Effector memory CD8-positive, alpha-beta T cell (primary cell): ENCODE results near the gene PIMREG.

Experiments
- ATAC-seq: fragments of 150-1000 bp; cut with Tn5 transposase; replicated peaks from 2 replicates; pipeline ENCODE4 v1.10.0; 2021; ENCODE audit warnings: mild to moderate bottlenecking, moderate library complexity
- DNase-seq, 3 experiments: peaks; one replicate each; pipeline ENCODE4 v3.0.0; 2021
- H3K27ac Mint-ChIP-seq, 2 donors: one replicate each; pipeline ENCODE4 v1.8.0; 2022; ENCODE audit warnings: mild to moderate bottlenecking in 2 of 2, mixed read lengths in 2 of 2, moderate library complexity in 2 of 2
- H3K27me3 Mint-ChIP-seq, 2 donors: one replicate each; pipeline ENCODE4 v1.8.0; 2022; ENCODE audit warnings: mixed read lengths in 2 of 2
- H3K36me3 Mint-ChIP-seq: one replicate; pipeline ENCODE4 v1.8.0; 2022; ENCODE audit warnings: mild to moderate bottlenecking, moderate library complexity, mixed read lengths; ENCODE audit not compliant: insufficient read depth
- H3K4me1 Mint-ChIP-seq, 2 donors: one replicate each; pipeline ENCODE4 v1.8.0; 2022; ENCODE audit warnings: low read depth in 2 of 2, mixed read lengths in 2 of 2
- H3K4me3 Mint-ChIP-seq, 2 donors: one replicate each; pipeline ENCODE4 v1.8.0; 2022; ENCODE audit warnings: mild to moderate bottlenecking in 2 of 2, mixed read lengths in 2 of 2, moderate library complexity in 2 of 2
- H3K9me3 Mint-ChIP-seq, 2 donors: one replicate each; pipeline ENCODE4 v1.8.0; 2022; ENCODE audit warnings: mixed read lengths in 2 of 2

PIMREG gene

GRCh38 chr17:6460531-6461161 is 16.4 kb downstream of the PIMREG start:
- peaks cover 14 to 19% of the 10 kb centered on the region in 2 donors for H3K27me3 Mint-ChIP-seq
- no peak overlapping the region for H3K4me3 Mint-ChIP-seq
- no peak overlapping the region for H3K27ac Mint-ChIP-seq
- no peaks in the 10 kb centered on the region for H3K4me1 Mint-ChIP-seq
- ATAC-seq (no peak), DNase-seq (no peak)
- no peaks in the 10 kb centered on the region for H3K9me3 Mint-ChIP-seq
- H3K36me3 Mint-ChIP-seq, result no peaks in the 10 kb centered on the region

- H3K36me3 Mint-ChIP-seq, result no peaks in the 10 kb centered on the region
- DNase-seq, result no peak
- H3K4me1 Mint-ChIP-seq, result no peaks in the 10 kb centered on the region
- no peak for ATAC-seq
- peaks cover 20 to 24% of the 10 kb centered on the region in 2 donors for H3K27me3 Mint-ChIP-seq
- no peak overlapping the region for H3K27ac Mint-ChIP-seq
- no peak overlapping the region for H3K4me3 Mint-ChIP-seq
- no peaks in the 10 kb centered on the region for H3K9me3 Mint-ChIP-seq
Measured at GRCh38 chr17:6461246-6461645, 17.0 kb downstream of the PIMREG start.

GRCh38 chr17:6461792-6462524 is 17.7 kb downstream of the PIMREG start:
- Mint-ChIP-seq H3K27ac (no peak overlapping the region), H3K4me3 (no peak overlapping the region), H3K9me3 (no peaks in the 10 kb centered on the region), H3K27me3 (peaks cover 20 to 23% of the 10 kb centered on the region in 2 donors), H3K36me3 (no peaks in the 10 kb centered on the region), H3K4me1 (no peaks in the 10 kb centered on the region)
- no peak for ATAC-seq
- no peak for DNase-seq

GRCh38 chr17:6462692-6463091 is 18.4 kb downstream of the PIMREG start:
- Mint-ChIP-seq H3K27ac (no peak overlapping the region), H3K36me3 (no peaks in the 10 kb centered on the region), H3K9me3 (no peaks in the 10 kb centered on the region), H3K4me3 (no peak overlapping the region), H3K4me1 (no peaks in the 10 kb centered on the region), H3K27me3 (peaks cover 20 to 23% of the 10 kb centered on the region in 2 donors)
- no peak for DNase-seq
- no peak for ATAC-seq

- ATAC-seq, result no peak
- no peaks in the 10 kb centered on the region for H3K36me3 Mint-ChIP-seq
- no peaks in the 10 kb centered on the region for H3K4me1 Mint-ChIP-seq
Measured at GRCh38 chr17:6463616-6464445, 19.6 kb downstream of the PIMREG start.

GRCh38 chr17:6464446-6465041 is 20.3 kb downstream of the PIMREG start:
- ATAC-seq (no peak), DNase-seq (no peak)
- no peaks in the 10 kb centered on the region for H3K4me1 Mint-ChIP-seq
- no peaks in the 10 kb centered on the region for H3K36me3 Mint-ChIP-seq
- H3K4me3 Mint-ChIP-seq, result no peak overlapping the region
- no peak overlapping the region for H3K27ac Mint-ChIP-seq
- H3K27me3 Mint-ChIP-seq, result peaks cover 20 to 23% of the 10 kb centered on the region in 2 donors
- H3K9me3 Mint-ChIP-seq, result no peaks in the 10 kb centered on the region

More at GRCh38 chr17:6463616-6464445, 19.6 kb downstream of the PIMREG start:
- Mint-ChIP-seq H3K27me3 (peaks cover 20 to 23% of the 10 kb centered on the region in 2 donors), H3K27ac (no peak overlapping the region), H3K9me3 (no peaks in the 10 kb centered on the region), H3K4me3 (no peak overlapping the region)
- no peak for DNase-seq

GRCh38 chr17:6465206-6466003 is 21.1 kb downstream of the PIMREG start:
- peaks cover 20 to 23% of the 10 kb centered on the region in 2 donors for H3K27me3 Mint-ChIP-seq
- peak overlapping the region in 1 of 2 donors; percentile 30 for H3K27ac Mint-ChIP-seq
- DNase-seq, result no peak

GRCh38 chr17:6467567-6467966 is 23.3 kb downstream of the PIMREG start:
- ATAC-seq (no peak), DNase-seq (no peak)
- peaks cover 12 to 17% of the 10 kb centered on the region in 2 donors for H3K27me3 Mint-ChIP-seq

More at GRCh38 chr17:6465206-6466003, 21.1 kb downstream of the PIMREG start:
- no peaks in the 10 kb centered on the region for H3K4me1 Mint-ChIP-seq
- H3K9me3 Mint-ChIP-seq, result no peaks in the 10 kb centered on the region
- H3K4me3 Mint-ChIP-seq, result no peak overlapping the region
- ATAC-seq, result no peak
- H3K36me3 Mint-ChIP-seq, result no peaks in the 10 kb centered on the region

GRCh38 chr17:6468051-6468790 is 24.0 kb downstream of the PIMREG start:
- Mint-ChIP-seq H3K27me3 (peaks cover 11 to 15% of the 10 kb centered on the region in 2 donors), H3K4me1 (peaks cover 0 to 3% of the 10 kb centered on the region in 2 donors), H3K4me3 (no peak overlapping the region), H3K9me3 (no peaks in the 10 kb centered on the region), H3K27ac (no peak overlapping the region), H3K36me3 (no peaks in the 10 kb centered on the region)
- ATAC-seq (no peak), DNase-seq (no peak)

More at GRCh38 chr17:6467567-6467966, 23.3 kb downstream of the PIMREG start:
- H3K9me3 Mint-ChIP-seq, result no peaks in the 10 kb centered on the region
- no peak overlapping the region for H3K4me3 Mint-ChIP-seq
- no peaks in the 10 kb centered on the region for H3K36me3 Mint-ChIP-seq
- no peak overlapping the region for H3K27ac Mint-ChIP-seq
- H3K4me1 Mint-ChIP-seq, result no peaks in the 10 kb centered on the region

- H3K27ac Mint-ChIP-seq, result no peak overlapping the region
- H3K36me3 Mint-ChIP-seq, result no peaks in the 10 kb centered on the region
- DNase-seq (no peak), ATAC-seq (no peak)
- H3K4me3 Mint-ChIP-seq, result no peak overlapping the region
- no peaks in the 10 kb centered on the region for H3K9me3 Mint-ChIP-seq
- peaks cover 11 to 13% of the 10 kb centered on the region in 2 donors for H3K27me3 Mint-ChIP-seq
- peaks cover 0 to 5% of the 10 kb centered on the region in 2 donors for H3K4me1 Mint-ChIP-seq
Measured at GRCh38 chr17:6470146-6470718, 26.0 kb downstream of the PIMREG start.

- Mint-ChIP-seq H3K36me3 (no peaks in the 10 kb centered on the region), H3K9me3 (no peaks in the 10 kb centered on the region), H3K4me3 (no peak overlapping the region), H3K27me3 (peaks cover 6% of the 10 kb centered on the region in 2 donors), H3K27ac (no peak overlapping the region), H3K4me1 (peaks cover 0 to 5% of the 10 kb centered on the region in 2 donors)
- ATAC-seq (no peak), DNase-seq (no peak)
Measured at GRCh38 chr17:6470751-6471521, 26.7 kb downstream of the PIMREG start.
